OCI-LY7 (cell line): Measurements from ENCODE around the gene DIP2C.

Source experiments
- CTCF ChIP-seq: fragments of 200-600 bp; sonication (generic); conservative IDR thresholded peaks from 2 replicates; pipeline ENCODE4 v1.5.1; 2014; ENCODE audit warnings: mild to moderate bottlenecking, antibody characterized with exemption, low read length, moderate library complexity, mixed read lengths
- EZH2phosphoT487 ChIP-seq: fragments of 200-600 bp; sonication (generic); IDR thresholded peaks from 2 replicates; pipeline ENCODE4 v1.6.1; 2018; ENCODE audit warnings: low read depth, borderline replicate concordance, mild to moderate bottlenecking, mixed run types, antibody characterized with exemption, low read length, moderate library complexity, mixed read lengths

GRCh38 chr10:490891-491571 lies 198.4 kb downstream of the DIP2C start:
- TF ChIP-seq CTCF, result no peak
- TF ChIP-seq EZH2phosphoT487, result no peak
